Measurements from ENCODE around the gene STX3. TPM values are rescaled to one million over a fixed set of nuclear protein-coding genes. Genes with fewer than 3 reads are reported as not detected.

STX3 gene
- total and polyA plus RNA-seq, 2 of the 8 experiments (the other 6 are each of a cell fraction or from before 2014, with no cell fraction given) = 50.5 to 56.1 TPM

GRCh38 chr11:59782080-59782479, 26.9 kb downstream of the STX3 start:
- Histone ChIP-seq H3K27ac (ENCODE audit: low read depth, low read length) (no peak overlapping the region), H3K18ac (ENCODE audit: extremely low read depth, low read length) (no peak overlapping the region), H3K27me3 (replicated peaks in 1 of 4; ENCODE audit: control insufficient read depth in 3 of 4, extremely low read depth in 1 of 4, insufficient read depth in 3 of 4, low read length in 3 of 4) (no peaks in the 10 kb centered on the region), H3K4me3 (ENCODE audit: extremely low read depth in 1 of 4, insufficient read depth in 2 of 4, low read depth in 3 of 4, low read length in 4 of 4) (no peak overlapping the region), H4K8ac (ENCODE audit: extremely low read depth, insufficient read depth, low read length) (no peak overlapping the region), H3K23ac (ENCODE audit: insufficient read length) (no peak overlapping the region), H3K9me3 (ENCODE audit: insufficient read depth in 2 of 2, low read depth in 1 of 2, low read length in 1 of 2) (peaks cover 0 to 4% of the 10 kb centered on the region in 2 experiments; a peak in 1 of 4 replicates), H4K91ac (replicated peaks; ENCODE audit: insufficient read length, low read length) (no peak overlapping the region), H3K14ac (ENCODE audit: insufficient read length) (no peak overlapping the region), H3K4me2 (ENCODE audit: insufficient read depth in 1 of 2, low read depth in 2 of 2, low read length in 2 of 2) (no peak overlapping the region), H3K79me1 (ENCODE audit: low read depth, low read length) (peaks cover 2% of the 10 kb centered on the region; the same call in 1 of the 2 replicates), H2AK5ac (ENCODE audit: low read depth, low read length) (no peak overlapping the region), H2BK20ac (ENCODE audit: low read length) (no peak overlapping the region), H2BK120ac (replicated peaks; ENCODE audit: low read depth, low read length) (no peak overlapping the region), H2BK5ac (ENCODE audit: low read depth, low read length) (no peak overlapping the region), H4K20me1 (replicated peaks in 1 of 2; ENCODE audit: control insufficient read depth in 1 of 2, insufficient read depth in 2 of 2, low read length in 2 of 2) (peaks cover 2 to 3% of the 10 kb centered on the region in 2 experiments), H3K4me1 (replicated peaks in 1 of 4; ENCODE audit: control insufficient read depth in 3 of 4, insufficient read depth in 4 of 4, low read length in 3 of 4) (no peaks in the 10 kb centered on the region), H2BK12ac (ENCODE audit: low read depth, low read length) (no peak overlapping the region), H2BK15ac (ENCODE audit: low read length) (no peak overlapping the region), H3K23me2 (ENCODE audit: low read depth, low read length) (no peaks in the 10 kb centered on the region), H3K79me2 (ENCODE audit: control insufficient read depth in 1 of 2, insufficient read depth in 2 of 2, low read length in 2 of 2) (no peaks in the 10 kb centered on the region), H4K5ac (ENCODE audit: insufficient read length, low read depth, low read length) (no peak overlapping the region), H2AFZ (ENCODE audit: low read length) (no peak overlapping the region), H3K36me3 (ENCODE audit: control insufficient read depth in 2 of 4, insufficient read depth in 4 of 4, low read length in 3 of 4) (peaks cover 0 to 17% (median 5%) of the 10 kb centered on the region in 4 experiments; a peak in 5 of 8 replicates), H3K4ac (replicated peaks; ENCODE audit: insufficient read length, low read depth, low read length) (no peak overlapping the region), H3K9ac (replicated peaks in 1 of 4; ENCODE audit: extremely low read depth in 1 of 4, low read depth in 3 of 4, low read length in 3 of 4) (no peak overlapping the region), H3K56ac (replicated peaks; ENCODE audit: insufficient read length, low read depth, low read length) (no peak overlapping the region)
- 82% methylated on average over 2 of the region's 2 CpGs; no CpG with 5 or more reads in 1 of the 2 experiments for WGBS, 2 experiments (ENCODE audit: extremely low coverage in 1 of 2, insufficient coverage in 1 of 2, insufficient read length in 1 of 2, insufficient replicate concordance in 2 of 2, low coverage in 1 of 2, low lambda C conversion rate in 2 of 2, missing lambda C conversion rate in 1 of 2)
- no peak for FAIRE-seq
- no peak for DNase-seq (ENCODE audit: low read depth in 1 of 2, low spot score in 2 of 2)
- POLR2A ChIA-PET (ENCODE audit: partially characterized antibody) = interaction anchor here (0.7 kb wide), 1 partner anchor 34 kb away, joined by 3 read pairs; no protein-coding TSS in a partner anchor
- CTCF ChIA-PET (ENCODE audit: partially characterized antibody) = no interaction called here
- no peak for TF ChIP-seq MAX (IDR thresholded peaks at IDR 0.05)

All from H1 (cell line).